HG03066 (cell line): Measurements from ENCODE around the gene AGPS.
"Not testable (repeated sequence)": the region's sequence is repeated elsewhere in the genome, so short reads cannot be mapped to it uniquely, and the experiment has no call there.

Experiments used
- ATAC-seq: cut with Tn5 transposase; IDR thresholded peaks from one replicate; pipeline ENCODE4 v1.9.1; 2021; ENCODE audit warnings: low read depth; ENCODE audit not compliant: unreplicated experiment

AGPS gene

DNA sequence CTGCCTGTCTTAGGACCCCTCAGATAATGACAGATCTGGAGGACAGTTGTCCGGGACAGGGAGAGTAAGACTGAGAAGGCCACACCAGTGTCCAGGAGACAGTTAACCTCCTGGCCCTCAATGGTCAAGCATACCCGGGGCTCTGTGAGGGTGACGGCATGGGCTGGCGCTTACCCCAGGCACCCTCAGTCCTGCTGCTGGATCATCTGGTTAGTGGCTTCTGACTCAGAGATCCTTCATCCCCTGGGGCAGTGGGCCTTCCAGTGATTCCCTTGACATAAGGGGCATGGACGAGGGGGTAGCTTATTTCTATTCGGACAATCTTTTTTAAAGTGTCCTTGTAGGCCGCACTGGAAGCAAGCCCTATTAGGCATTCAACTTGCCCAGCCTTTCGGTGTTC lies 18.1 kb downstream of the AGPS start:
- not testable (repeated sequence) for ATAC-seq

DNA sequence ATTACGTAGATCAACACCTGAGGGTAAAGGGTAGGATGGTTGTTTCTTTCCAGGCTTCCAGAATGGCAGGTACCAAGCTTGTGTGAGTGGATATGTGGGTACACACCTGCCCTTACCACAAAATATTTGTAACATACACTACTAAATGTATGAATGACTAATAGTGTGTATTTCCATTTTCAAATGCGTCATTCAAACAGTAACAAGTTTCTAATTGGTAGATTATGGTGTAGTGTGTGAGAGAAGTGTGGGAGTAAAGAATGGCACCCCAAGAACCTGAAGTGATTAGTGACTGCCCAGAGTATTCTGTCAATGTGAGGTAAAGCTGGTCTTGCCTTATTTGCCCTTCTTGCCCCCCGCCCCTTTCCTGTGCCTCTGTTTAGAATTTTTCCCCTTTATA lies 21.1 kb downstream of the AGPS start:
- ATAC-seq: no peak

DNA sequence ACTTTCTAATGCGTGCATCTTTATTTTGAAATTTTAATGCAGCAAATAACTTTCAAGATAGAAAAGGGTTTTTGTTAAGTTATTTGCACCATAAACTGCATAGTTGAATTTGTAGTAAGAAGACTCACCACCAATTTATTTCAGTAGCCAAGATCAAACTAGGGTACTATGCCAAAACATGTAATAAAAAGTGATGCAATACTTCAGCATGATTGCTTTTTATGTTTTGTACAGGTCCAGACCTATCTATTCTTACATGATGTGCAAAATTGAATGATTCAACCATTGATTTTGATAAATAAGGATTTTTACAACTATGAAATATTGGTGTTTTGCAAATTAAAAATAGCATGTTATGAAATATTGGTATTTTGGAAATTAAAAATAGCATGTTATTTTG lies 26.7 kb downstream of the AGPS start:
- ATAC-seq: no peak

DNA sequence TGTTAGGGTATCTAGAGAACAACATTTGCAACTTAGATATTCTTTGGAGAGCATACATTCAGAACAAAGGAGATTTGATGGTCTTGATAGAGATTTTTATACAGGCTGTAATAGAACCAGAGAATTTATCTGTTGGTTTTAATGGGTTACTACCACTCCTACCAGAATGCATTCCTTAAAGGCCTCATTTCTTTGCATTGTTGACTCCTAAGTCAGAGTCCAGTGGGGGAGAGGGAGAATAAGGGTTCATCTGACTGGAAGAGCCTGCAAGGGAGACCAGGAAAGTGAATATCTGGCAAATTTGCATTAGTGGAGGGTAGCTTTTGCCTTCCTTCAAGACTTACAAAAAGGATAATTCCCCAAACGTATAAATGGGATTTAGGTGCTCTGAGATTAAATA lies 29.7 kb downstream of the AGPS start:
- no peak for ATAC-seq

DNA sequence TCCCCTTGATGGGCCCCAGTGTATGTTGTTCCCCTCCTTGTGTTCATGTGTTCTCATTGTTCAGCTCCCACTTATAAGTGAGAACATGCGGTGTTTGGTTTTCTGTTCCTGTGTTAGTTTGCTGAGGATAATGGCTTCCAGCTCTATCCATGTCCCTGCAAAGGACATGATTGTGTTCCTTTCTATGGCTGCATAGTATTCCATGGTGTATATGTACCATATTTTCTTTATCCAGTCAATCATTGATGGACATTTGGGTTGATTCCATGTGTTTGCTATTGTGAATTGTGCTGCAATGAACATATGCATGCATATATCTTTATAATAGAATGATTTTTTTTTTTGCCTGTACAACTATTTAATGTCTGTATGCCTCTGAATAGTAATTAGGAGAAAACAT lies 31.5 kb downstream of the AGPS start:
- ATAC-seq: not testable (repeated sequence)

DNA sequence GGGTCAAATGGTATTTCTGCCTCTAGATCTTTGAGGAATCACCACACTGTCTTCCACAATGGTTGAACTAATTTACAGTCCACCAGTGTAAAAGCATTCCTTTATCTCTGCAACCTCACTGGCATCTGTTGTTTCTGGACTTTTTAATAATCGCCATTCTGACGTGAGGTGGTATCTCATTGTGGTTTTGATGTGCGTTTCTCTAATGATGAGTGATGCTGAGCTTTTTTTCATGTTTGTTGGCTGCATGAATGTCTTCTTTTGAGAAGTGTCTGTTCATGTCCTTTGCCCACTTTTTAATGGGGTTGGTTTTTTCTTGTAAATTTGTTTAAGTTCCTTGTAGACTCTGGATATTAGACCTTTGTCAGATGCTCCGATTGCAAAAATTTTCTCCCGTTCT lies 32.0 kb downstream of the AGPS start:
- not testable (repeated sequence) for ATAC-seq

DNA sequence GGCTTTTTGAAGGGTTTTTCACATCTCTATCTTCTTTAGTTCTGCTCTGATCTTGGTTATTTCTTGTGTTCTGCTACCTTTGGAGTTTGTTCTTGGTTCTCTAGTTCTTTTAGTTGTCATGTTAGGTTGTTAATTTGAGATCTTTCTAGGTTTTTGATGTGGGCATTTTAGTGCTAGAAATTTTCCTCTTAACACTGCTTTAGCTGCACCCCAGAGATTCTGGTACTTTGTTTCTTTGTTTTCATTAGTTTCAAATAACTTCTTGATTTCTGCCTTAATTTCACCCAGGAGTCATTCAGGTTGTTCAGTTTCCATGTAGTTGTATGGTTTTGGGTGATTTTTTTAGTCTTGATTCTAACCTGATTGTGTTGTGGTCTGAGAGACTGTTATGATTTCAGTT lies 34.7 kb downstream of the AGPS start:
- no peak for ATAC-seq

DNA sequence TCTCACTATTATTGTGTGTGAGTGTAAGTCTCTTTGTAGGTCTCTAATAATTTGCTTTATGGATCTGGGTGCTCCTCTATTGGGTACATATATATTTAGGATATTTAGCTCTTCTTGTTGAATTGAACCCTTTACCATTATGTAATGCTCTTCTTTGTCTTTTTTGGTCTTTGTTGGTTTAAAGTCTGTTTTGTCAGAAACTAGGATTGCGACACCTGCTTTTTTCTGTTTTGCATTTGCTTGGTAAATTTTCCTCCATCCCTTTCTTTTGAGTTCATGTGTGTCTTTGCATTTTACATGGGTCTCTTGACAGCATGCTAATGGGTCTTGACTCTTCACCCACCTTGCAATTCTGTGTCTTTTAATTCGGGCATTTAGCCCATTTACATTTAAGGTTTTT lies 35.4 kb downstream of the AGPS start:
- ATAC-seq: not testable (repeated sequence)

DNA sequence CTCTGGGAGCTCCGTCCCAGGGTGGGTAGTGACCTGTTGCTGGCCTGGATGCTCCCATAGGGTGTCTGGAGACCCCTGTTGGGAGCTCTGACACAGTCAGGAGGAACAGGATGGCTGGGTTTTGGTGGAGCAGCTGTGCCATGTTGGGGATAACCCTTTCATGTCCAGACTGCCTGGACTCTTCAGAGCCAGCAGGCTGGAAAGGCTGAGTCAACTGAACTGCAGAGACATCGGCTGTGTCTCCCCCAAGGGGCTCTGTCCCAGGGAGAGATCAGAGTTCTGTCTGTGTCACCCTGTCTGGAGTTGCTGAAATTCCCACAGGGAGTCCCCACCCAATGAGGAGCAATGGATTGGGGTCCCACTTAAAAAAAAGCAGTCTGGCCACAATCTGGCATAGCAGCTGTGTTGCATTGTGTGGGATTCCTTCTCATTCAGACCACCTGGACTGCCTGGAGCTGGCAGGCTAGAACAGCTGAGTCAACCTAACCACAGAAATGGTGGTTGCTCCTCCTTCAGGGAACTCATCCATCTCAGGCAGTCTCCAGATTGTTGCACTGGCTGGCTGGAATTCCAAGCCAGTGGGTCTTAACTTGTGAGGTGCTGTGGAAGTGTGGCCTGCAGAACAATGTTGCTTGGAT lies 37.2 kb downstream of the AGPS start:
- ATAC-seq: no peak

DNA sequence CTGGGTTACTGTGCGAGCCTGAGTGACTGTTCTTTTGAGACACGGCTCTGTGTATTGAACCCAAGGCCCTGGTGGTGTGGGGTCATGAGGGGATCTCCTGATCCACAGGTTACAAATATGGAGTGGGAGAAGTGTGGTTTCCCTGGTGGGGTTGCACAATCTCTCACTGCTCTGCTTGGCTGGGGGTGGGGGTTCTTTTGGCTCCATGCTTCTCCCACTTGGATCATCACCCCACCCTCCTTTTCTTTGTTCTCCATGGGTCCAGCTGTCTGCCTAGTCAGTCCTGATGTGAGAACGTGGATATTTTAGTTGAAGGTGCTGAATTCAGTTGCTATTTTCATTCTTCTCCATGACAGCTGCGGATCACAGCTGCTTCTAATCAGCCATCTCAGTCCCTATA lies 37.8 kb downstream of the AGPS start:
- ATAC-seq: no peak

DNA sequence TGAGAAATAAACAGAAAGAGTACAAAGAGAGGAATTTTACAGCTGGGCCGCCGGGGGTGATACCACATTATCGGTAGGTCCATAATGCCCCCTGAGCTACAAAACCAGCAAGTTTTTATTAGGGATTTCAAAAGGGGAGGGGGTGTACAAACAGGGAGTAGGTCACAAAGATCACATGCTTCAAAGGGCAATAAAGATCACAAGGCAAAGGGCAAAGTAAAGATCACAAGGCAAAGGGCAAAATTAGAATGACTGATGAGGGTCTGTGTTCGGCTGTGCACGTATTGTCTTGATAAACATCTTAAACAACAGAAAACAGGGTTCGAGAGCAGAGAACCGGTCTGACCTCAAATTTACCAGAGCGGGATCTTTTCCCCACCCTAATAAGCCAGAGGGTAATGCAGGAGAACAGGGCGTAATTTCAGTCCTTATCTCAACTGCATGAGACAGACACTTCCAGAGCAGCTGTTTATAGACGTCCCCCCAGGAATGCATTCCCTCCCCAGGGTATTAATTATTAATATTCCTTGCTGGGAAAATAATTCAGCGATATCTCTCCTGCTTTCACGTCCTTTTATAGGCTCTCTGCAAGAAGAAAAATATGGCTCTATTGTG lies 38.6 kb downstream of the AGPS start:
- not testable (repeated sequence) for ATAC-seq

DNA sequence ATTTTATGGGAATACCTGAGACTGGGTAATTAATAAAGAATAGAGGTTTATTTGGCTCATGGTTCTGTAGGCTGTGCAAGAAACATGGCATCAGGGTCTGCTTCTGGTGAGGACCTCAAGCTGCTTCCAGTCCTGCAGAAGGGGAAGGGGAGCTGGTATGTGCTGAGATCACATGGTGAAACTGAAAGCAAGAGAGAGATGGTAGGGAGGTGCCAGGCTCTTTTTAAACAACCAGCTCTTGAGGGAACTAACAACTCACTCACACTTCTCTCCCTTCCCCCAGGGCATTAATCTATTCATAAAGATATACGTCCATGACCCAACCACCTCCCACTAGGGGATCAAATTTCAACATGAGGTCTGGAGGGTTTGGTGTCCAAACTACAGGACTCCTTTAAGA lies 40.1 kb downstream of the AGPS start:
- ATAC-seq: no peak

DNA sequence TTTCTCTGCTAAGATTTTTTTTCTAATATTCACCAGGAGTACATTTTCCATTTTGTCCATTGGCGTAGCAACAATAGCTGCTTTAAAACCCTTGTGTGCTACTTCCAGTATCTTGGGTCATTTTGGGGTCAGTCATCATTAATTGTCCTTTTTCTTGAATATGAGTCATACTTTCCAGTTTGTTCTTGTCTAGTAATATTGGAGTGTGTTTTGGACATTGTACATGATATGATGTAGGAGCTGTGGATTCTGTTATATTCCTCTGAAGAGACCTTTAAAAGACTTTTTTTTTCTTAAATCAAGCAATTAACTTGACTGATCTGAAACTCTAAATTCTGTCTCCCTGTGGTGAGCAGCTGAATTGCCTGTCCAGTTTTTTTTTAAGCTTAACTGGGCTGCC lies 40.8 kb downstream of the AGPS start:
- ATAC-seq: no peak

DNA sequence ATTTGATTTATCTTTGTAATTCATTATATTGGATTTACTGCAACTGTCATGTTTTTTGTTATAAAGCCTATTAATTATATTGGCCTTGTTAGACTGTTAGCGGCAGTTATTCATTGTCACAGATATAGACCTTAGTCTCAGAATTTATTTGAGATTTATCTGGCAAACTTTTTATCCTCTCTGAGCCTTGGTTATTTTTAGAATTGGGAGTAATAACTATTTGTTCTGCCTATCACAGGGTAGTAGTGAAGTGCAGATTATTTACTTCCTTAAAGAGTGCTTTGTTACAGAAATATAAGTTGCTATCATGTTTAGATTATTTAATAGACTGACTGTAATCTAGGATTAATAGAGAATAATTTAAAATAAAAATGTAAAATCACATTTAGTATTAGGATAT lies 41.9 kb downstream of the AGPS start:
- ATAC-seq: no peak

DNA sequence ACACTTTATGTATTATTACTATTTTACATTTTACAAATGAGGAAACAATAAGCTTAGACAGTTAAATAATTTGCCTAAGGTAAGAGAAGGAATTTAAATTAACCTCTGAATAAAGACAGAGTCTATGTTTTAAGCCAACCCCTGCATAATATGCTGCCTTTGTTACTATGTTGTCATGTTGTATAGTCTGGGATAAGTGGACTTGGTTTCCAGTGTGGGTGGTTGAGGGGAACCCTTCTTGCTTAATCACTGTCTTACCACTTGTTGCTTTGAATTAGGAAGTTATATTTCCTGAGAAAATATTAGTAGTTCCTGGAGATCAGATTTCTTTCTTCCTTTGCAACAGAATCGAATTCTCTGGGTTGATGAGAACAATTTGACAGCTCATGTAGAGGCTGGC lies 52.6 kb downstream of the AGPS start:
- no peak for ATAC-seq

DNA sequence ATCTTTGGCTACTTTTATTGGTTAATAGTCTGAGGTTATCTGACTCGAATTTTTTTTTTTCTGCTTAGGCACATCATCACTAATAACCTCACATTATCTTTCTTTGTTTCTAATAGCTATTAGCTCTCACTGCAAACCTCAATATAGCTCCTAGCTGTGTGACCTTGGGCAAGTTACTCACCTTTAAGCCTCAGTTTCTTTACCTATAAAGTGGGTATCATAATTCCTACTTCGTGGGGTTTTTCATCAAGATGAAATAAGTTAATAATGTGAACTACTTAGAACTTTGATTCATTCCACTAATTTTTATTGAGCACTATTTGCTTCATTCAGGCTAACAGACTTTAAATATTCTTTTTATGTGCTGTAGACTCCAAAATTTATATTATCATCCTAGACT lies 55.5 kb downstream of the AGPS start:
- ATAC-seq: no peak

DNA sequence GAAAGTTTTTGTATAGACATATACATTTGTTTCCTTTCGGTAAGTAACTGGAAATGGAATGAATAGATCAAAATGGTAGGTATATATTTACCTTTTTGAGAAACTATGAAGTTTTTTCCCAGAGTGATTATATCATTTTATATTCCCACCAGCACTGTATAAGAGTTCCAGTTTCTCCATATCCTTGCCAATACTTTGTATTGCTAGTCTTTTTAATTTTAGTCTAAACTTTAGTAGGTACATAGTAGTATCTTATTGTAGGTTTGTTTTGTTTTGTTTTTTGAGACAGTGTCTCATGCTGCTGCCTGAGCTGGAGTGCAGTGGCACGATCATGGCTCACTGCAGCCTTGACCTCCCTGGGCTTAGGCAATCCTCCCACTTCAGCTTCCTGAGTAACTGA lies 56.6 kb downstream of the AGPS start:
- ATAC-seq: no peak

DNA sequence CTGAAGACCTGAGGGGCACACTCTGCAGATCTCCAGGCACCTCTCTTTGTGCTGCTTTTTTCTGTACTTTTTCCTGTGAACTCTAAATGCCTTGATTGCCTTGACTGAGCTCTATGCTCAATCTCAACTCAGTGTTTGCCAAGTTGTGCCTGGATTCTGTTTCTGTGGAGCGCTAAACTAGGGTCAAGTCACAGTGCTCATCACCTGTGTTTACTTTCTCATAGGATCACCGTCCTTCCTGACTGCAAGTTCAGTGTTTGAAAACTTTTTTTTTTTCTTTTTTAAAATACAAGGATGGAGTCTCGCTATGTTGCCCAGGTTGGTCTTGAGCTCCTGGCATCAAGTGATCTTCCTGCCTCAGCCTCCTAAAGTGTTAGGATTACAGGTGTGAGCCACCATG lies 62.6 kb downstream of the AGPS start:
- ATAC-seq: no peak

DNA sequence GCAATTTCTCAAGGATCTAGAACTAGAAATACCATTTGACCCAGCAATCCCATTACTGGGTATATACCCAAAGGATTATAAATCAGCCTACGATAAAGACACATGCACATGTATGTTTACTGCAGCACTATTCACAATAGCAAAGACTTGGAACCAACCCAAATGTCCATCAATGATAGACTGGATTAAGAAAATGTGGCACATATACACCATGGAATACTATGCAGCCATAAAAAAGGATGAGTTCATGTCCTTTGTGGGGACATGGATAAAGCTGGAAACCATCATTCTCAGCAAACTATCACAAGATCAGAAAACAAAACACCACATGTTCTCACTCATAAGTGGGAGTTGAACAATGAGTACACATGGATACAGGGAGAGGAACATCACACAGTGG lies 67.2 kb downstream of the AGPS start:
- not testable (repeated sequence) for ATAC-seq

DNA sequence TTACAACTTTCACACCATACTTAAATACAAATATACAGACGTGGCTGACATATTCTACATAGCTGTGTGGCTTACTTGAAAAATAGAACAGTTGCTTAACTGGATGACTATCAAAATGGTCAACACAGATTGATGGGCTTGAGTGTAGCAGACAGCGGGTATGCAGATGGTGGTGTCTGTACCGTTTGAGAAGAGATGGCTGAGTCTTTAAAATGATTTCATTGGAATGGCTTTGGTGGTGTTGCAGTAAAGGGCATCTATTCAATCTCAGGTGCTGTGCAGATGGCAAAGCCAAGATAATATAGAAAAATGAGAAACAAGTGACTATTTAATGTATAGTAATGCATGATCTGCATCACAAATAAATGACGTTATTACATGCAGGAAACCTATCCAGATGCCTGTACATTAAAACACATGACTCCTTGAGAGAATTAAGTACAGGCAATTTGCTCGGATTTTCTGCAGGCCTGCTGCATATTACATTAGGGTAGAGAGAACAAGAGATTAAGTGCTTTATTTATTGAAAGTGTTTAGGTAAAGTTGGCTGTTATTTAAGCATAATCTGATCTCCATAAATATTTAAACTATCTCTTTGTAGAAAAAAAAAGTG lies 68.5 kb downstream of the AGPS start:
- no peak for ATAC-seq

DNA sequence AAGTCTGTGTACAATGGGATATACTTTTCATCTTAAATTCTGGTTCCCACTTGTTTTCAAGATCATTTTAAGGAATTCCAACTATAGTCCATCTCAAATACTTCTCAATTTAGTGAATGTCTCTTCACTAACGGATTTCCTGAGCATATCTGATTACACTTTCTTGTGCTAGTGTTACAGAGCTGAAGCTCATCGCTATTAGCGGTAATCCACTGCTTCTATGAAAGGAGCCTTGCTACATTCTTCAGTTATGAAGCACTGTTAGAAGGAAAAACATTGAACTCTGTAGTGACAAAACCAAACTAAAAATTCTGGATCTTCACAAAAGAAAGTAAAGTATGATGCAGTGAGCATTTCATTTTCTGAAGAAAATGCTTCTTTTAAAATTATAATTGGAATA lies 72.0 kb downstream of the AGPS start:
- no peak for ATAC-seq

DNA sequence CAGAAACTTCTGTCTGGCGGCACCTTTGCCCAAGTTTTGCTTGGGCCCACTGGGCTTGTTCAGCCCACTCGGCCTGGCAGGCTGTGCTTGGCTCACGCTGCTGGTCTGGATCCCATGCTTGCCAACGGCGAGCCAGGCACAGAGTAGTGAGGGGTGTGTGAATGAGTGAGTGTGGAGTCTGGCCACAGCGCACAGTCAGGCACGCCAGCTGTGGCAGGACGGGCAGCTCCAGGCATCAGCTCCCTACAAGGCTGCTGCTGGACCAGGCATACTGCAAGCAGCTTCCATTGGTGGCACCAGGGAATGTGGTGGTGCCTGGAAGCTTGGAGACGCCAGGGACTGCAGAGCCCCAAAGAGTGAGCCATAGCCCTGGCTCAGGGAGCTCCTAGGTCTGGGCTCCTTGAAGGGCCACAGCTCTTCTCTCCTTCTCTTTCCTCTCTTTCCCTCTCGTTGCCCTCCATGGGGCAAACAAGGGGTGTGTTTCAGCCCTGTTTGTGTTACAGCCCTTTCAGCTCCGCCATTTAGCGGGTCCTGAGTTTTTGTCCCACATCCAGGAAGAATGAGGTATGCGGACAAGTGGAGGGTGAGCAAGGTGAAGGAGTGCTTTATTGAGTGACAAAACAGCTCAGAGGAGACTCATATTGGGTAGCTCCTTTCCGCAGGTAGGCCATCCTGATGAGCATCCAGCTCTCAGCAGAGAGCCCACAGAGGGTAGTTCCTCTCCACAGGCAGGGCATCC lies 73.0 kb downstream of the AGPS start:
- no peak for ATAC-seq
